ENCODE results near the gene CREB3L4. TPM values are rescaled to one million over a fixed set of nuclear protein-coding genes. Genes with fewer than 3 reads are reported as not detected.

The CREB3L4 gene
- total RNA-seq, 4 donors from 2014 or later = 3.7 to 14.4 (median 8.1) TPM

- peak overlapping the region; percentile 86 to 97 (median 91) for H3K27ac ChIP-seq
- peaks cover 0 to 6% (median 0%) of the 10 kb centered on the region in 3 donors for H3K36me3 ChIP-seq
- peaks cover 26 to 53% (median 30%) of the 10 kb centered on the region in 3 donors for H3K4me1 ChIP-seq
- peak overlapping the region; percentile 65 to 95 (median 84) for H3K4me3 ChIP-seq
- H3K9me3 ChIP-seq = no peaks in the 10 kb centered on the region
- TF ChIP-seq CTCF (IDR thresholded peaks at IDR 0.05) (peak in 2 of 6 experiments; percentile 5 to 11), POLR2A (IDR thresholded peaks at IDR 0.05) (no peak)
- intact Hi-C loops (cut with DNase I) = no loop called here
- H3K27me3 ChIP-seq = no peaks in the 10 kb centered on the region
- DNase-seq = no peak
- WGBS, 2 donors = 0 to 1% methylated on average over 12 to 49 of the region's 86 CpGs
Observed at GRCh38 chr1:153922076-153922971, 45.4 kb upstream of the CREB3L4 start.

- no peaks in the 10 kb centered on the region for H3K9me3 ChIP-seq
- H3K4me1 ChIP-seq = peaks cover 26 to 53% (median 30%) of the 10 kb centered on the region in 3 donors
- TF ChIP-seq CTCF (IDR thresholded peaks at IDR 0.05) = peak in 1 of 6 experiments; percentile 5
- peak in 2 of 4 donors; percentile 15 to 64 for TF ChIP-seq POLR2A (IDR thresholded peaks at IDR 0.05)
- H3K27me3 ChIP-seq = no peaks in the 10 kb centered on the region
- peak within 1 kb of the TSS; percentile 86 to 97 (median 91) for H3K27ac ChIP-seq
- H3K4me3 ChIP-seq = peak within 1 kb of the TSS; percentile 65 to 95 (median 84)
- no peaks in the 10 kb centered on the region for H3K36me3 ChIP-seq
- intact Hi-C loops (cut with DNase I) = no loop called here
- WGBS, 2 donors = 0 to 2% methylated on average over 32 to 35 of the region's 53 CpGs
- DNase-seq = peak; percentile 97
Observed at GRCh38 chr1:153922972-153923925, 44.5 kb upstream of the CREB3L4 start, which contains the start of gene GATAD2B. Gene GATAD2B, minus strand, starts transcription at chr1:153922972. Its CDS starts 94,625 bp downstream, at chr1:153828347.

DNA sequence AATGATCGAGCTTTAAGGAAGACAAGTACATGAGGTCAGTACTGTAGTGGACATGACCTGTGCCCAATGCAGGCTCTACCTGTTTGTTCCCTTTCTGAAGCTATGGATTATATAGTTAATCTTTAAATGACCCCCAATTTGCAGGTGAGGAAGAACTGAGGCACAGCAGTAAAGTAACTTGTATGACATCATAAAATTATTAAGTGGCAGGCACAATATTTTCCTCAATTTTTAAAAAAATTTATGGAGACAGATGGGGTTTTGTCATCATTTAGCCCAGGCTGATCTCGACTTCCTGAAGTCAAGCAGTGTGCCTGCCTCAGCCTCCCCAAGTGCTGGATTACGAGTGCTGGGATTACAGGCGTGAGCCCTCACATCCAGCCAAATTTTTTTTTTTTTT, 41.3 kb upstream of the CREB3L4 start:
- Histone ChIP-seq H3K27ac (no peak overlapping the region), H3K4me3 (no peak overlapping the region), H3K27me3 (no peaks in the 10 kb centered on the region), H3K36me3 (peaks cover 0 to 25% (median 5%) of the 10 kb centered on the region in 3 donors), H3K9me3 (no peaks in the 10 kb centered on the region), H3K4me1 (peaks cover 8 to 34% (median 8%) of the 10 kb centered on the region in 3 donors)
- no peak for DNase-seq
- TF ChIP-seq POLR2A (IDR thresholded peaks at IDR 0.05) (no peak), CTCF (IDR thresholded peaks at IDR 0.05) (no peak)
- WGBS, 2 donors = 69 to 87% methylated on average over 4 of the region's 4 CpGs
- intact Hi-C loops (cut with DNase I) = no loop called here

DNA sequence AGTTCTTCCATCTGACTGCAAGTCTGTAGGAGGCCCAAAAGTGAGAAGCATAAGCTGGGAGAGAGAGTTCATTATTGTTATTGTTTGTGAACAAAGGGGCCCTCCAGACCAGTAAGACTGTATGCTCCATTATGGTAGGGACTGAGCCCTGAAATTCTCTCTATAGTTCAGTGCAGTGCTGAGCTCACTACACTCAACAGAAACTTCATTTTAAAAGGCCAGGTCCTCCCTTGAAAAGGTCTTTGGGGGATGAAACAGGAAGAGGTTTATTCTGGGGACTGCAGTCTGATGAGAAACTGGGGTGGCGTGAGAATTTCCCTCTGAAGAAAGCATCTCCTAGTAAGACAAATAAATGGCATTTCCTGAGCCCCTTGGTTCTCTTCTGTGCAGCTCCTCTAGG, 39.5 kb upstream of the CREB3L4 start:
- WGBS, 2 donors = 60 to 80% methylated on average over 1 of the region's 1 CpG
- H3K4me1 ChIP-seq = peaks cover 6 to 27% (median 8%) of the 10 kb centered on the region in 3 donors
- H3K27ac ChIP-seq = no peak overlapping the region

More for the DNA sequence above, 39.5 kb upstream of the CREB3L4 start:
- no peak for DNase-seq
- Histone ChIP-seq H3K36me3 (peaks cover 5 to 44% (median 17%) of the 10 kb centered on the region in 3 donors), H3K27me3 (no peaks in the 10 kb centered on the region), H3K4me3 (no peak overlapping the region), H3K9me3 (no peaks in the 10 kb centered on the region)
- no peak for TF ChIP-seq POLR2A (IDR thresholded peaks at IDR 0.05)
- no peak for TF ChIP-seq CTCF (IDR thresholded peaks at IDR 0.05)
- intact Hi-C loops (cut with DNase I) = no loop called here
